ENCODE data around the gene WDR33. TPM values are rescaled to one million over a fixed set of nuclear protein-coding genes. Genes with fewer than 3 reads are reported as not detected.

WDR33 gene
- total RNA-seq, 6 donors from 2014 or later: 33.7 to 76.3 (median 47.5) TPM

GRCh38 chr2:127706215-127706990, 104.6 kb downstream of the WDR33 start:
- peaks cover 30 to 52% (median 47%) of the 10 kb centered on the region in 4 donors for H3K4me1 ChIP-seq
- H3K36me3 ChIP-seq: peaks cover 9 to 48% (median 23%) of the 10 kb centered on the region in 4 donors
- 92 to 93% methylated on average over 11 to 14 of the region's 14 CpGs for WGBS, 2 donors
- no peak for DNase-seq
- no peak for ATAC-seq (ENCODE audit: low FRiP score in 2 of 2)
- H3K4me3 ChIP-seq: no peak overlapping the region
- H3K27ac ChIP-seq: peak overlapping the region in 3 of 4 donors; percentile 35 to 62 (median 55)
- TF ChIP-seq, protein P1, sequence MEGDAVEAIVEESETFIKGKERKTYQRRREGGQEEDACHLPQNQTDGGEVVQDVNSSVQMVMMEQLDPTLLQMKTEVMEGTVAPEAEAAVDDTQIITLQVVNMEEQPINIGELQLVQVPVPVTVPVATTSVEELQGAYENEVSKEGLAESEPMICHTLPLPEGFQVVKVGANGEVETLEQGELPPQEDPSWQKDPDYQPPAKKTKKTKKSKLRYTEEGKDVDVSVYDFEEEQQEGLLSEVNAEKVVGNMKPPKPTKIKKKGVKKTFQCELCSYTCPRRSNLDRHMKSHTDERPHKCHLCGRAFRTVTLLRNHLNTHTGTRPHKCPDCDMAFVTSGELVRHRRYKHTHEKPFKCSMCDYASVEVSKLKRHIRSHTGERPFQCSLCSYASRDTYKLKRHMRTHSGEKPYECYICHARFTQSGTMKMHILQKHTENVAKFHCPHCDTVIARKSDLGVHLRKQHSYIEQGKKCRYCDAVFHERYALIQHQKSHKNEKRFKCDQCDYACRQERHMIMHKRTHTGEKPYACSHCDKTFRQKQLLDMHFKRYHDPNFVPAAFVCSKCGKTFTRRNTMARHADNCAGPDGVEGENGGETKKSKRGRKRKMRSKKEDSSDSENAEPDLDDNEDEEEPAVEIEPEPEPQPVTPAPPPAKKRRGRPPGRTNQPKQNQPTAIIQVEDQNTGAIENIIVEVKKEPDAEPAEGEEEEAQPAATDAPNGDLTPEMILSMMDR (IDR thresholded peaks at IDR 0.05): no peak
- no peak for TF ChIP-seq POLR2A (IDR thresholded peaks at IDR 0.05)
- TF ChIP-seq EP300 (IDR thresholded peaks at IDR 0.05): no peak
- H3K9me3 ChIP-seq: no peaks in the 10 kb centered on the region
- no peaks in the 10 kb centered on the region for H3K27me3 ChIP-seq

- no peak overlapping the region for H3K4me3 ChIP-seq
- TF ChIP-seq EP300 (IDR thresholded peaks at IDR 0.05) (peak in 1 of 4 donors; percentile 48), POLR2A (IDR thresholded peaks at IDR 0.05) (no peak), POLR2AphosphoS5 (IDR thresholded peaks at IDR 0.05) (no peak)
- TF ChIP-seq, protein P1 (IDR thresholded peaks at IDR 0.05): no peak
- DNase-seq (no peak), ATAC-seq (ENCODE audit: low FRiP score in 2 of 2) (no peak)
- H3K4me1 ChIP-seq: peaks cover 34 to 57% (median 51%) of the 10 kb centered on the region in 4 donors
- no peaks in the 10 kb centered on the region for H3K9me3 ChIP-seq
- H3K27ac ChIP-seq: peak overlapping the region in 2 of 4 donors; percentile 35 to 62
- 67 to 69% methylated on average over 5 of the region's 5 CpGs for WGBS, 2 donors
- H3K27me3 ChIP-seq: no peaks in the 10 kb centered on the region
- peaks cover 9 to 48% (median 23%) of the 10 kb centered on the region in 4 donors for H3K36me3 ChIP-seq
Observed at GRCh38 chr2:127705391-127706065, 105.4 kb downstream of the WDR33 start.

GRCh38 chr2:127704641-127705390, 106.2 kb downstream of the WDR33 start:
- Histone ChIP-seq H3K27ac (peak overlapping the region in 3 of 4 donors; percentile 18 to 62 (median 26)), H3K9me3 (no peaks in the 10 kb centered on the region), H3K4me3 (no peak overlapping the region), H3K27me3 (no peaks in the 10 kb centered on the region), H3K36me3 (peaks cover 9 to 42% (median 23%) of the 10 kb centered on the region in 4 donors), H3K4me1 (peaks cover 37 to 62% (median 55%) of the 10 kb centered on the region in 4 donors)
- no peak for TF ChIP-seq POLR2A (IDR thresholded peaks at IDR 0.05)
- DNase-seq (no peak), ATAC-seq (ENCODE audit: low FRiP score in 2 of 2) (no peak)
- 62 to 69% methylated on average over 5 of the region's 5 CpGs for WGBS, 2 donors

GRCh38 chr2:127703282-127703681, 107.7 kb downstream of the WDR33 start:
- Histone ChIP-seq H3K27ac (peak overlapping the region in 1 of 4 donors; percentile 98), H3K27me3 (no peaks in the 10 kb centered on the region), H3K36me3 (peaks cover under 1 to 27% (median 9%) of the 10 kb centered on the region in 4 donors), H3K4me1 (peaks cover 37 to 59% (median 52%) of the 10 kb centered on the region in 4 donors), H3K9me3 (no peaks in the 10 kb centered on the region), H3K4me3 (peak overlapping the region in 1 of 4 donors; percentile 79)
- ATAC-seq (ENCODE audit: low FRiP score in 2 of 2): no peak
- TF ChIP-seq POLR2AphosphoS5 (IDR thresholded peaks at IDR 0.05) (no peak), POLR2A (IDR thresholded peaks at IDR 0.05) (no peak), EP300 (IDR thresholded peaks at IDR 0.05) (no peak)
- TF ChIP-seq, protein P1 (IDR thresholded peaks at IDR 0.05): no peak
- WGBS, 2 donors: 91% methylated on average over 5 of the region's 5 CpGs
- DNase-seq: no peak
